Caco-2 (cell line): ENCODE results near the gene FXYD1. TPM values are rescaled to one million over a fixed set of nuclear protein-coding genes. Genes with fewer than 3 reads are reported as not detected.

ENCODE experiments used
- BruUV-seq: library from RNA; stranded (reverse); fragments of 400-500 nt; replicated peaks from 2 replicates; lab custom pipeline; 2021; lab: Mats Ljungman, UMichigan
- CTCF ChIA-PET: fragments of 300-600 bp; sonication (Branson Sonifier 250); formaldehyde crosslinking; loops from one replicate; lab custom pipeline; 2022; ENCODE audit warnings: antibody characterized with exemption; lab: Charles Lee
- POLR2A ChIA-PET: fragments of 300-600 bp; sonication (Branson Sonifier 250); formaldehyde crosslinking; loops from one replicate; lab custom pipeline; 2022; ENCODE audit warnings: antibody characterized with exemption; lab: Charles Lee
- DNase-seq, 2 experiments: peaks; one replicate each; pipeline versions ENCODE4 v3.0.0 to v3.0.0-alpha.2; 2020 to 2022
- H3K27me3 ChIP-seq: replicated peaks from 2 replicates; pipeline ENCODE4 v1.6.0; 2011; ENCODE audit warnings: low read length; ENCODE audit not compliant: control insufficient read depth, insufficient read depth
- H3K36me3 ChIP-seq: 2 replicates; pipeline ENCODE4 v1.5.1; 2011; ENCODE audit warnings: low read length; ENCODE audit not compliant: control insufficient read depth, insufficient read depth
- H3K4me1 ChIP-seq: fragments of 250-450 bp; sonication (Bioruptor Pico); 2 replicates; pipeline ENCODE4 v1.5.1; 2020; ENCODE audit warnings: mild to moderate bottlenecking
- H3K4me3 ChIP-seq: 2 replicates; pipeline ENCODE4 v1.5.1; 2011; ENCODE audit warnings: low read depth, mild to moderate bottlenecking, control low read depth, low read length
- H3K9me3 ChIP-seq: fragments of 250-450 bp; sonication (Bioruptor Pico); 2 replicates; pipeline ENCODE4 v1.5.1; 2020; ENCODE audit warnings: mild to moderate bottlenecking, moderate library complexity
- H3K27ac Mint-ChIP-seq: one replicate; pipeline ENCODE4 v1.8.0; 2022; ENCODE audit warnings: mixed read lengths; ENCODE audit not compliant: unreplicated experiment
- H3K27me3 Mint-ChIP-seq: one replicate; pipeline ENCODE4 v1.8.0; 2022; ENCODE audit warnings: mixed read lengths; ENCODE audit not compliant: insufficient read depth, unreplicated experiment
- H3K36me3 Mint-ChIP-seq: one replicate; pipeline ENCODE4 v1.8.0; 2022; ENCODE audit warnings: mild to moderate bottlenecking, mixed read lengths; ENCODE audit not compliant: insufficient read depth, unreplicated experiment
- H3K4me1 Mint-ChIP-seq: one replicate; pipeline ENCODE4 v1.8.0; 2022; ENCODE audit warnings: low read depth, mixed read lengths; ENCODE audit not compliant: unreplicated experiment
- H3K4me3 Mint-ChIP-seq: one replicate; pipeline ENCODE4 v1.8.0; 2022; ENCODE audit warnings: mild to moderate bottlenecking, moderate library complexity, mixed read lengths; ENCODE audit not compliant: unreplicated experiment
- H3K9me3 Mint-ChIP-seq: one replicate; pipeline ENCODE4 v1.8.0; 2022; ENCODE audit warnings: mixed read lengths; ENCODE audit not compliant: unreplicated experiment
- CTCF ChIP-seq, 2 experiments: fragments of 200-600 bp in 1 of 2; IDR thresholded peaks; 1 replicate in 1 of 2; 2 replicates in 1 of 2; pipeline versions ENCODE4 v1.5.1 to v1.8.0; 2011 to 2022; ENCODE audit warnings: antibody characterized with exemption in 1 of 2, control low read depth in 1 of 2, inconsistent platforms in 1 of 2, low read depth in 1 of 2, low read length in 1 of 2, mild to moderate bottlenecking in 1 of 2, moderate library complexity in 1 of 2; ENCODE audit not compliant: insufficient read depth in 1 of 2, severe bottlenecking in 1 of 2, unreplicated experiment in 1 of 2
- intact Hi-C: fragments of 100-400 bp; cut with micrococcal nuclease; formaldehyde crosslinking; loops from one replicate; pipeline ENCODE4 v1.10.0; 2022; ENCODE audit not compliant: unreplicated experiment
- total RNA-seq: library from RNA; stranded (reverse); gene quantifications from 2 replicates; pipeline ENCODE4 v1.2.3, GENCODE V29; 2022

Gene FXYD1
- total RNA-seq, 1 experiment from 2014 or later = not detected

GRCh38 chr19:35179830-35180229 lies 41.2 kb downstream of the FXYD1 start:
- H3K27me3 ChIP-seq = no peaks in the 10 kb centered on the region
- no peak for TF ChIP-seq CTCF (IDR thresholded peaks at IDR 0.05; ENCODE audit: insufficient read depth in 1 of 2, low read depth in 1 of 2, low read length in 1 of 2, severe bottlenecking in 1 of 2, unreplicated experiment in 1 of 2)
- intact Hi-C loops = no loop called here
- BruUV-seq = no TSS peak
- Mint-ChIP-seq H3K27me3 (peaks cover 3% of the 10 kb centered on the region), H3K4me1 (no peaks in the 10 kb centered on the region), H3K4me3 (no peak overlapping the region), H3K27ac (no peak overlapping the region), H3K36me3 (no peaks in the 10 kb centered on the region), H3K9me3 (peaks cover 15% of the 10 kb centered on the region)
- H3K4me1 ChIP-seq = no peaks in the 10 kb centered on the region
- no peak for DNase-seq
- no peaks in the 10 kb centered on the region for H3K36me3 ChIP-seq
- no peak overlapping the region for H3K4me3 ChIP-seq
- POLR2A ChIA-PET = no interaction called here
- CTCF ChIA-PET = no interaction called here
- H3K9me3 ChIP-seq = peaks cover 14% of the 10 kb centered on the region

GRCh38 chr19:35181387-35181786 lies 42.8 kb downstream of the FXYD1 start:
- Mint-ChIP-seq H3K4me1 (no peaks in the 10 kb centered on the region), H3K36me3 (no peaks in the 10 kb centered on the region), H3K27me3 (peaks cover 3% of the 10 kb centered on the region), H3K9me3 (peaks cover 9% of the 10 kb centered on the region), H3K27ac (no peak overlapping the region), H3K4me3 (no peak overlapping the region)
- no peaks in the 10 kb centered on the region for H3K27me3 ChIP-seq
- H3K4me3 ChIP-seq = no peak overlapping the region
- no peaks in the 10 kb centered on the region for H3K36me3 ChIP-seq
- no peak for DNase-seq
- H3K4me1 ChIP-seq = no peaks in the 10 kb centered on the region
- peaks cover 14% of the 10 kb centered on the region for H3K9me3 ChIP-seq
- BruUV-seq = no TSS peak
- ChIA-PET CTCF (no interaction called here), POLR2A (no interaction called here)
- no peak for TF ChIP-seq CTCF (IDR thresholded peaks at IDR 0.05; ENCODE audit: insufficient read depth in 1 of 2, low read depth in 1 of 2, low read length in 1 of 2, severe bottlenecking in 1 of 2, unreplicated experiment in 1 of 2)
- intact Hi-C loops = no loop called here

- H3K36me3 Mint-ChIP-seq = no peaks in the 10 kb centered on the region
- no peaks in the 10 kb centered on the region for H3K9me3 Mint-ChIP-seq
- intact Hi-C loops = no loop called here
- POLR2A ChIA-PET = no interaction called here
- no peaks in the 10 kb centered on the region for H3K27me3 ChIP-seq
- H3K4me1 Mint-ChIP-seq = no peaks in the 10 kb centered on the region
- CTCF ChIA-PET = no interaction called here
- H3K9me3 ChIP-seq = no peaks in the 10 kb centered on the region
- no peak overlapping the region for H3K4me3 Mint-ChIP-seq
- no peaks in the 10 kb centered on the region for H3K4me1 ChIP-seq
- no peak for DNase-seq
- TF ChIP-seq CTCF (IDR thresholded peaks at IDR 0.05; ENCODE audit: insufficient read depth in 1 of 2, low read depth in 1 of 2, low read length in 1 of 2, severe bottlenecking in 1 of 2, unreplicated experiment in 1 of 2) = no peak
- no peak overlapping the region for H3K27ac Mint-ChIP-seq
- no peak overlapping the region for H3K4me3 ChIP-seq
- peaks cover 6% of the 10 kb centered on the region for H3K27me3 Mint-ChIP-seq
- BruUV-seq = no TSS peak
- H3K36me3 ChIP-seq = no peaks in the 10 kb centered on the region
Measured at GRCh38 chr19:35184267-35184666, 45.6 kb downstream of the FXYD1 start.
